Activated T-cell treated with anti-CD3 and anti-CD28 coated beads, Interleukin-2, amount 50 U/mL, for 72 hours (primary cell): Measurements from ENCODE around the gene PAFAH1B2. TPM values are rescaled to one million over a fixed set of nuclear protein-coding genes. Genes with fewer than 3 reads are reported as not detected.
"Not testable (repeated sequence)": the region's sequence is repeated elsewhere in the genome, so short reads cannot be mapped to it uniquely, and the experiment has no call there.

Experiments used
- ATAC-seq, 2 donors: fragments of 150-1000 bp; cut with Tn5 transposase; replicated peaks in 1 of 2; 2 replicates each; pipeline ENCODE4 v1.10.0; 2021; ENCODE audit warnings: moderate library complexity in 2 of 2, mild to moderate bottlenecking in 1 of 2
- DNase-seq, 2 donors: peaks; one replicate each; pipeline ENCODE4 v3.0.0; 2021 to 2022; ENCODE audit warnings: mixed read lengths in 1 of 2
- H3K27ac Mint-ChIP-seq: one replicate; pipeline ENCODE4 v1.8.0; 2022; ENCODE audit warnings: mild to moderate bottlenecking, moderate library complexity, mixed read lengths
- H3K27me3 Mint-ChIP-seq: one replicate; pipeline ENCODE4 v1.8.0; 2022; ENCODE audit warnings: low read depth, mixed read lengths
- H3K36me3 Mint-ChIP-seq, 2 donors: one replicate each; pipeline ENCODE4 v1.8.0; 2022; ENCODE audit warnings: mixed read lengths in 2 of 2, mild to moderate bottlenecking in 1 of 2; ENCODE audit not compliant: insufficient read depth in 2 of 2
- H3K4me1 Mint-ChIP-seq: one replicate; pipeline ENCODE4 v1.8.0; 2022; ENCODE audit warnings: low read depth, mixed read lengths
- H3K4me3 Mint-ChIP-seq, 2 donors: one replicate each; pipeline ENCODE4 v1.8.0; 2022; ENCODE audit warnings: mild to moderate bottlenecking in 2 of 2, mixed read lengths in 2 of 2, moderate library complexity in 2 of 2
- H3K9me3 Mint-ChIP-seq, 2 donors: one replicate each; pipeline ENCODE4 v1.8.0; 2022; ENCODE audit warnings: mixed read lengths in 2 of 2
- total RNA-seq, 2 donors: library from RNA; stranded (reverse); gene quantifications; one replicate each; pipeline ENCODE4 v1.2.3, GENCODE V29; 2022

The PAFAH1B2 gene
- total RNA-seq, 2 donors from 2014 or later: 56.7 to 64.3 TPM

- ATAC-seq, H3K4me3 Mint-ChIP-seq, DNase-seq, H3K36me3 Mint-ChIP-seq, H3K9me3 Mint-ChIP-seq, H3K4me1 Mint-ChIP-seq, H3K27ac Mint-ChIP-seq: not testable (repeated sequence)
- H3K27me3 Mint-ChIP-seq: peaks cover 15% of the 10 kb centered on the region
These were observed 6.6 kb upstream of the PAFAH1B2 start for GRCh38 chr11:117137223-117138086.

DNA sequence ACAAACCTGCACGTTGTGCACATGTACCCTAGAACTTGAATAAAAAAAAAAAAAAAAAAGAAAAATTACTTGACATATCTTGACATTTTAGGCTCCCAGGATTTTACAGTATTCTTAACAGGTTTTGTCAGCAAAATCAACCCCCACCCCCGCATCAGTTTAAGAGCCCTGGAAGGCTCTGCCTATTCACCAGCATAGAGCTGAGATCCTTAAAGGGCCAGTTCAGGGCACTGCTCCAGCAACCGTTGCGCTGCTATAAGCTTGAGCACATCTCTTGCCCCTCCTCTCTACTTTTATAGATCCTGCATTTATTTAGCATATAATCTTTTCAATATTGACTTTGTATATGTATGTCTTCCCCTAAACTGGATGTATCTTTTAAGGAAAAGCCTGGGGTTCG lies 697 bp upstream of the PAFAH1B2 start:
- Mint-ChIP-seq H3K36me3 (peaks cover 11 to 21% of the 10 kb centered on the region in 2 donors), H3K4me1 (peaks cover 47% of the 10 kb centered on the region), H3K9me3 (no peaks in the 10 kb centered on the region), H3K27me3 (peaks cover 15% of the 10 kb centered on the region), H3K27ac (peak overlapping the region; percentile 79), H3K4me3 (peak overlapping the region; percentile 91 to 100)
- ATAC-seq (peak; percentile 41 to 47), DNase-seq (peak; percentile 18 to 29)

GRCh38 chr11:117144477-117145392 lies 648 bp downstream of the PAFAH1B2 start:
- DNase-seq (peak; percentile 49 to 52), ATAC-seq (peak; percentile 66 to 72)
- Mint-ChIP-seq H3K9me3 (no peaks in the 10 kb centered on the region), H3K4me3 (peak overlapping the region; percentile 98 to 100), H3K36me3 (peaks cover 11 to 21% of the 10 kb centered on the region in 2 donors), H3K27me3 (peaks cover 9% of the 10 kb centered on the region), H3K27ac (peak overlapping the region; percentile 98), H3K4me1 (peaks cover 48% of the 10 kb centered on the region)

DNA sequence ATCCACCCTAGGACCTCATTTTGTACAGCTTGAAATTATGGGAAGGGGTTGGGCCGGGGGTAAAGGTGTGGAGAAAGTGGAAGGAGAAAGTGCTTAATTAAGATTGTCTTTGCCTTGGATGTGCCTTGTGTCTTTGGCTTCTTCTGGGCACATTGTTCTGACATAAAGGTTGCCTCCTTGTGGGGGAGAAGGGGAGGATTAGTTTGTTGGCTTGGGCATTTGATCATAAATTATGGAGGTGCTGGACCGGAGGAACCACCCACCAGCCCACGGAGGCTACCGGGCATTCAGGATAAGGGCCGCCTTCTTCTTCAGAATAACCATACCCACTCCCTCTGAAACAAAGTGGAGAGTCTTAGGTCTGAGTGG lies 1.3 kb downstream of the PAFAH1B2 start:
- H3K9me3 Mint-ChIP-seq: no peaks in the 10 kb centered on the region
- no peak for DNase-seq
- H3K4me1 Mint-ChIP-seq: peaks cover 52% of the 10 kb centered on the region
- peak overlapping the region; percentile 98 for H3K27ac Mint-ChIP-seq
- H3K4me3 Mint-ChIP-seq: peak overlapping the region; percentile 98 to 100
- peaks cover 11 to 21% of the 10 kb centered on the region in 2 donors for H3K36me3 Mint-ChIP-seq
- ATAC-seq: no peak
- peaks cover 3% of the 10 kb centered on the region for H3K27me3 Mint-ChIP-seq

DNA sequence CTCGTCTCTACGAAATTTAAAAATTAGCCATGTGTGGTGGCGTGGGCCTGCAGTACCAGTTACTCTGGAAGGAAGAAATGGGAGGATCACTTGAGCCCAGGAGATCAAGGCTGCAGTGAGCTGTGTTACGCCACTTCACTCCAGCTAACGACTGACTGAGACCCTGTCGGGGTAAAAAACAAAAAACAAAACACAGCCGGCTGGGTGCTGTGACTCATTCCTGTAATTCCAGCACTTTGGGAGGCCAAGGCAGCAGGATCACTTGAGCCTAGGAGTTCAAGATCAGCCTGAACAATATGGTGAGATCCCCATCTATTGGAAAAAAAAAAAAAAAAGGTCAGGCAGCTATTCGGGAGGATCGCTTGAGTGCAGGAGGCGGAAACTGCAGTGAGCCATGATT lies 2.4 kb downstream of the PAFAH1B2 start:
- H3K4me1 Mint-ChIP-seq: peaks cover 57% of the 10 kb centered on the region
- ATAC-seq (no peak), DNase-seq (no peak)
- H3K27ac Mint-ChIP-seq: peak overlapping the region; percentile 42
- no peaks in the 10 kb centered on the region for H3K27me3 Mint-ChIP-seq
- H3K4me3 Mint-ChIP-seq: peak overlapping the region; percentile 98 to 100
- H3K36me3 Mint-ChIP-seq: peaks cover 11 to 21% of the 10 kb centered on the region in 2 donors
- H3K9me3 Mint-ChIP-seq: no peaks in the 10 kb centered on the region

DNA sequence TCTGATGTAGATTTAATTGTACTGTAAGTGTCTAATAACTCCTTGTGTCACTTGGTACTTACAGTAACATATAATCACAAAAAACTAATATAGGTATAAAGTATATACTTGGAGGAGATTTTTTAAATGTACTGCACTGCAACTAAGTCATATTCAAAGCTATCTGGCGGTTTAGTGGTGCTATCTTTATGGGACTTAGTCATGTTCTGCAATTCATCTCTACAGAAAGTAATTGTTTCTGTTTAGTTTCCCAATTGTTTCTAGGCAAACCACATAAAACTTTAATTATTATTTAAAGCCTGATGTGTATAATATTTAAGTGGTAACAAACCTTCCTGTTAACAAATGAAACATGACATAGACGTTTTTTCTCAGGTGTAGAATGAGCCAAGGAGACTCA lies 8.0 kb downstream of the PAFAH1B2 start:
- Mint-ChIP-seq H3K27me3 (no peaks in the 10 kb centered on the region), H3K4me3 (no peak overlapping the region), H3K36me3 (peaks cover 0 to 5% of the 10 kb centered on the region in 2 donors), H3K4me1 (peaks cover 23% of the 10 kb centered on the region), H3K27ac (peak overlapping the region; percentile 54), H3K9me3 (no peaks in the 10 kb centered on the region)
- ATAC-seq: no peak
- no peak for DNase-seq

DNA sequence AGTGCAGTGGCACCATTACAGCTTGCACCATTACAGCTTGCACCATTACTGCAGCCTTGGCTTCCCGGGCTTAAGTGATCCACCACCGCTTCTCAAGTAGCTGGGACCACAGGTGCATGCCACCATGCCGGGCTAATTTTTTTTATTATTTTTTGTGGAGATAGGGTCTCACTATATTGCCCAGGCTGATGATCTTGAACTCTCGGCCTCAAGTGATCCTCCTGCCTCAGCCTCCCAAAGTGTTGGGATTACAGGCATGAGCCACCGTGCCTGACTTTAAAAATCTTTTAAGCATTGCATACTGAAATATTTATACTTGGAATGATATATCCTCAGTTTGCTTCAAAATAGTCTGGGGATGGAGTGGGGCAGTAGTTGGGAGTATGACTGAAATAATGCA lies 10.4 kb downstream of the PAFAH1B2 start:
- DNase-seq (no peak), ATAC-seq (no peak)
- Mint-ChIP-seq H3K36me3 (no peaks in the 10 kb centered on the region), H3K4me3 (no peak overlapping the region), H3K4me1 (peaks cover 8% of the 10 kb centered on the region), H3K9me3 (no peaks in the 10 kb centered on the region), H3K27ac (no peak overlapping the region), H3K27me3 (no peaks in the 10 kb centered on the region)

- no peaks in the 10 kb centered on the region for H3K4me1 Mint-ChIP-seq
- H3K27ac Mint-ChIP-seq: no peak overlapping the region
- H3K36me3 Mint-ChIP-seq: peaks cover 0 to 7% of the 10 kb centered on the region in 2 donors
- H3K9me3 Mint-ChIP-seq: no peaks in the 10 kb centered on the region
- DNase-seq (no peak), ATAC-seq (no peak)
- no peak overlapping the region for H3K4me3 Mint-ChIP-seq
- no peaks in the 10 kb centered on the region for H3K27me3 Mint-ChIP-seq
These were observed 13.4 kb downstream of the PAFAH1B2 start for GRCh38 chr11:117157507-117157906.

DNA sequence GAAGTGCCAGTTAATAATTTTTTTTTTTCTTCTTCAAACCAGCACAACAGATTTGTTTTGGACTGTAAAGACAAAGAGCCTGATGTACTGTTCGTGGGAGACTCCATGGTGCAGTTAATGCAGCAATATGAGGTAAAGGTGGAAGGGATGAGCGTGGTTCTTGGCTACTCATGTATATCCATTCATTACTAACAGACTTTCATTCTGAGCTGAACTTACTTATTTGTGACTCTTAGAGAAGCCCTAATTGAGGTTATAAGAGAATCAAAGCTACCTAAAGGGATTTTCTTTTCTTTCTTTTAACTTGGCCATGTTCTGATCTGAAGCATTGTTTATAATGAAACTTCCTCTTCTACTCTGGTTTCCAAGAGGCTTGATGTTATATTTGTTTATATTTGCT lies 15.8 kb downstream of the PAFAH1B2 start:
- peak in 1 of 2 donors; percentile 62 for ATAC-seq
- Mint-ChIP-seq H3K36me3 (peaks cover 2 to 9% of the 10 kb centered on the region in 2 donors), H3K27me3 (no peaks in the 10 kb centered on the region), H3K27ac (no peak overlapping the region), H3K4me1 (no peaks in the 10 kb centered on the region), H3K4me3 (no peak overlapping the region), H3K9me3 (no peaks in the 10 kb centered on the region)
- DNase-seq: no peak

DNA sequence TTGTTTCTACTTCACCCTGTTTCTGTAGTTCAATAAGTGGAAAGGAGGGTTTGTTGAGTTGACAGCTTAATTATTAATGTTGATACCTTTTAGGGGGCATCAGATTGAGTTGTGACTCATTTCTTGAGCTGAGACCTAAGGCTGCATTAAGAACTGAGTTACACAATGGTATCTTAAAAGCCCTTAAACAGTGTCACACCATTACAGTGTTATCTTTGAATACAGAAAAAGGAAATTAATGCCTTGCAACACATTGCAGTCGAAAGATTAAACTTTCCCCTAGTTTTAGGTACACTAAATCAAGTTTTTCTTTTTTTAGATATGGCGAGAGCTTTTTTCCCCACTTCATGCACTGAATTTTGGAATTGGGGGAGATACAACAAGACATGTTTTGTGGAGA lies 16.7 kb downstream of the PAFAH1B2 start:
- ATAC-seq (no peak), DNase-seq (no peak)
- peak overlapping the region; percentile 76 for H3K27ac Mint-ChIP-seq
- H3K4me1 Mint-ChIP-seq: no peaks in the 10 kb centered on the region
- no peak overlapping the region for H3K4me3 Mint-ChIP-seq
- no peaks in the 10 kb centered on the region for H3K9me3 Mint-ChIP-seq
- H3K36me3 Mint-ChIP-seq: peaks cover 6 to 14% of the 10 kb centered on the region in 2 donors
- no peaks in the 10 kb centered on the region for H3K27me3 Mint-ChIP-seq

- no peak overlapping the region for H3K4me3 Mint-ChIP-seq
- H3K4me1 Mint-ChIP-seq: no peaks in the 10 kb centered on the region
- no peaks in the 10 kb centered on the region for H3K9me3 Mint-ChIP-seq
- DNase-seq (no peak), ATAC-seq (no peak)
- H3K27me3 Mint-ChIP-seq: no peaks in the 10 kb centered on the region
- peaks cover 6 to 26% of the 10 kb centered on the region in 2 donors for H3K36me3 Mint-ChIP-seq
- H3K27ac Mint-ChIP-seq: no peak overlapping the region
These were observed 22.4 kb downstream of the PAFAH1B2 start for GRCh38 chr11:117166491-117166890.

DNA sequence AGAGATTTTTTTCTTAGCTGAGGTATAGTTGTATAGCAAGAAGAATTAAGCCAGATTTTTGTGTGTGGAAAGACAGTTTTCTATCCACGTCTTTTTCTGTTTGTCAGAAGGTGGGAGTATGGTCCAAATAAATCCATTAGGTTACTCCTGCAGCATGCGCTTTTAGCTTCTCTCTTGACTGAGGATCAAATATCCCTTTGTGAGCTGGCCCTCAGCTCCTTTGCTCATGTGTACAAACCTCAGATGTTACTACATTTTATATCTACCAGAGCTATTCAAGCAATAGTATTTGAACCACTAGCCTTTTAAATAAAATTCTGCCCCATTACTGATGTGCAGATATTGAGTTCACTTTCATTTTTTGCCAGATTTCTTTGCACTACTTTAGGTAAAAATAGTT lies 25.6 kb downstream of the PAFAH1B2 start:
- no peak for DNase-seq

DNA sequence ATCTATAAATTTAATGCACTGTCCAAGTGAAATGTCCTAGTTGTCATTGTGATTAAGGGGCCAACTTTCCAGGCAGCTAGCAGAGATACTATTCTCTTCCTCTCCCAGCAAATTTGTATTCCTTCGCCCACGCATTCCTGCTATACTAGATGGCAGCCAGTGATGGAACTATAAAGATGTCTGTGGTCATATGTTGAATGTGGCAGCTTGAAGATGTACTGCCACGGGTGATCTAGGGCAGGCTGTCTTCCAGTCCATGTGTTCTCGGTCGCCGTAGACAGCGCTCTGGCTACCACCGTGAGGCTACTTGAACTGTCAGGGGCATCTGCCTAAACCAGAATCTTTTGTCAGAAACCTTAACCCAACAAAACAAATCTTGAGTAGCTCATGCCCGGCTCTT lies 26.1 kb downstream of the PAFAH1B2 start:
- no peaks in the 10 kb centered on the region for H3K27me3 Mint-ChIP-seq
- H3K4me3 Mint-ChIP-seq: no peak overlapping the region
- DNase-seq (no peak), ATAC-seq (no peak)
- H3K27ac Mint-ChIP-seq: no peak overlapping the region
- H3K9me3 Mint-ChIP-seq: no peaks in the 10 kb centered on the region
- peaks cover 4% of the 10 kb centered on the region for H3K4me1 Mint-ChIP-seq
- H3K36me3 Mint-ChIP-seq: peaks cover 4 to 24% of the 10 kb centered on the region in 2 donors

More for the DNA sequence above, 25.6 kb downstream of the PAFAH1B2 start:
- H3K4me3 Mint-ChIP-seq: no peak overlapping the region
- no peak overlapping the region for H3K27ac Mint-ChIP-seq
- no peak for ATAC-seq
- H3K27me3 Mint-ChIP-seq: no peaks in the 10 kb centered on the region
- H3K4me1 Mint-ChIP-seq: peaks cover 4% of the 10 kb centered on the region
- peaks cover 4 to 24% of the 10 kb centered on the region in 2 donors for H3K36me3 Mint-ChIP-seq
- no peaks in the 10 kb centered on the region for H3K9me3 Mint-ChIP-seq
